ENCODE data around the gene VDR. TPM values are rescaled to one million over a fixed set of nuclear protein-coding genes. Genes with fewer than 3 reads are reported as not detected.

VDR gene
- total RNA-seq, 1 experiment from 2014 or later = 9.5 TPM

DNA sequence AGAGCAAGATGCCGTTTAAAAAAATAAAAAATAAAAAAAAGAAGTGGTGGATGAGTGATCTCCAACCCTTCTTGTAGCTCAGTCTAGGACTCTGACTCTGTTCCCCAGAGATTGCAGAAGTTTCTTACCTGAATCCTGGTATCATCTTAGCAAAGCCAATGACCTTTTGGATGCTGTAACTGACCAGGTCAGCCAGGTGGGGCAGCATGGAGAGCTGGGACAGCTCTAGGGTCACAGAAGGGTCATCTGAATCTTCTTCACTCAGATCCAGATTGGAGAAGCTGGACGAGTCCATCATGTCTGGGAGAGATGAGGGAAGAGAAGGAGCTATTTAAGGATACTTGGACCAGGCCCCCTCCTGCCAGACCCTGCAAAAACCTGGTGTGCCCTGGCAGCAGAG lies 49.3 kb downstream of the VDR start:
- intact Hi-C loops (cut with micrococcal nuclease) = no loop called here
- RAD21 ChIA-PET (ENCODE audit: low non-redundant PET in 1 of 2, low total read pairs in 2 of 2, uncharacterized antibody in 2 of 2, unreplicated experiment in 2 of 2) = no interaction called here
- Histone ChIP-seq H2AFZ (ENCODE audit: low read depth, low read length, poor library complexity, severe bottlenecking) (no peak overlapping the region), H3K27ac (ENCODE audit: low read depth, low read length) (no peak overlapping the region), H3K79me2 (ENCODE audit: insufficient read depth, low read length) (no peaks in the 10 kb centered on the region), H3K9me3 (ENCODE audit: control insufficient read depth in 1 of 2, insufficient read depth in 1 of 2, low read depth in 1 of 2, low read length in 2 of 2) (no peaks in the 10 kb centered on the region), H3K4me3 (replicated peaks in 1 of 2; ENCODE audit: low read depth in 1 of 2, low read length in 2 of 2) (no peak overlapping the region), H3K9me2 (ENCODE audit: insufficient read depth) (no peaks in the 10 kb centered on the region), H3K36me3 (ENCODE audit: control insufficient read depth in 1 of 2, insufficient read depth in 2 of 2, low read length in 2 of 2) (no peaks in the 10 kb centered on the region), H3K4me1 (ENCODE audit: control insufficient read depth in 1 of 2, insufficient read depth in 2 of 2, low read length in 2 of 2) (peaks cover 11 to 18% of the 10 kb centered on the region in 2 experiments), H3K9ac (ENCODE audit: low read length) (no peak overlapping the region), H3K27me3 (ENCODE audit: insufficient read depth, low read length) (no peaks in the 10 kb centered on the region), H4K20me1 (ENCODE audit: insufficient read depth) (no peaks in the 10 kb centered on the region), H3K4me2 (ENCODE audit: low read length) (no peak overlapping the region)
- DNase-seq (ENCODE audit: low read depth, low spot score) (no peak), ATAC-seq (no peak)
- BruUV-seq (replicated peaks) = no TSS peak
- CTCF ChIA-PET = interaction anchor here (1.0 kb wide), 1 partner anchor 18 kb away, joined by 3 read pairs; no protein-coding TSS in a partner anchor
- TF ChIP-seq, protein P1, sequence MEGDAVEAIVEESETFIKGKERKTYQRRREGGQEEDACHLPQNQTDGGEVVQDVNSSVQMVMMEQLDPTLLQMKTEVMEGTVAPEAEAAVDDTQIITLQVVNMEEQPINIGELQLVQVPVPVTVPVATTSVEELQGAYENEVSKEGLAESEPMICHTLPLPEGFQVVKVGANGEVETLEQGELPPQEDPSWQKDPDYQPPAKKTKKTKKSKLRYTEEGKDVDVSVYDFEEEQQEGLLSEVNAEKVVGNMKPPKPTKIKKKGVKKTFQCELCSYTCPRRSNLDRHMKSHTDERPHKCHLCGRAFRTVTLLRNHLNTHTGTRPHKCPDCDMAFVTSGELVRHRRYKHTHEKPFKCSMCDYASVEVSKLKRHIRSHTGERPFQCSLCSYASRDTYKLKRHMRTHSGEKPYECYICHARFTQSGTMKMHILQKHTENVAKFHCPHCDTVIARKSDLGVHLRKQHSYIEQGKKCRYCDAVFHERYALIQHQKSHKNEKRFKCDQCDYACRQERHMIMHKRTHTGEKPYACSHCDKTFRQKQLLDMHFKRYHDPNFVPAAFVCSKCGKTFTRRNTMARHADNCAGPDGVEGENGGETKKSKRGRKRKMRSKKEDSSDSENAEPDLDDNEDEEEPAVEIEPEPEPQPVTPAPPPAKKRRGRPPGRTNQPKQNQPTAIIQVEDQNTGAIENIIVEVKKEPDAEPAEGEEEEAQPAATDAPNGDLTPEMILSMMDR (IDR thresholded peaks at IDR 0.05 in 2 of 3, conservative IDR thresholded peaks at IDR 0.05 in 1 of 3; ENCODE audit: borderline replicate concordance in 1 of 3, insufficient read depth in 1 of 3, low read depth in 2 of 3, low read length in 2 of 3) = peak in 1 of 3 experiments; percentile 29; a peak in 2 of 6 replicates
- TF ChIP-seq CBX3 (IDR thresholded peaks at IDR 0.05; ENCODE audit: low read depth) = no peak
- POLR2A ChIA-PET = no interaction called here

DNA sequence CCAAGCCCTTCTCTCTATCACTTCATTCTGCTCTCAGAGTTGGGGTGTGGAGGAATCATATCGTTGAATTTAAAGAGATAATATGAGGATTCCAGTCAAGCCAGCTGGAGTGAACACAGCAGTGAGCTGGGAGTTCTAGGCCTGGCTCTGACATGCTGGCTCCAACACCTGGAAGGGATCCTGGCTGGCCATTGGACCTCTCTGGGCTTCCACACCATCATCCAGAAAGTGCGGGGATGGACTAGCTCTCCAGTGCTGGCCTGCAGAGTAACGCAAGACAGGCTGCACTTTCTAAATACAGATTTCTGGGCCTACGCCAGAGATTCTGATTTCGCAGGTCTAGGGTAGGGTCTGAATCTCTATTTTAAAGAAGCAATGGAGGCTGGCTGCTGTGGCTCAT lies 50.3 kb downstream of the VDR start:
- intact Hi-C loops (cut with micrococcal nuclease) = no loop called here
- H3K27ac ChIP-seq (ENCODE audit: low read depth, low read length) = no peak overlapping the region
- TF ChIP-seq, protein P2, sequence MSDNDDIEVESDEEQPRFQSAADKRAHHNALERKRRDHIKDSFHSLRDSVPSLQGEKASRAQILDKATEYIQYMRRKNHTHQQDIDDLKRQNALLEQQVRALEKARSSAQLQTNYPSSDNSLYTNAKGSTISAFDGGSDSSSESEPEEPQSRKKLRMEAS (IDR thresholded peaks at IDR 0.05) = no peak
- TF ChIP-seq, protein P3, sequence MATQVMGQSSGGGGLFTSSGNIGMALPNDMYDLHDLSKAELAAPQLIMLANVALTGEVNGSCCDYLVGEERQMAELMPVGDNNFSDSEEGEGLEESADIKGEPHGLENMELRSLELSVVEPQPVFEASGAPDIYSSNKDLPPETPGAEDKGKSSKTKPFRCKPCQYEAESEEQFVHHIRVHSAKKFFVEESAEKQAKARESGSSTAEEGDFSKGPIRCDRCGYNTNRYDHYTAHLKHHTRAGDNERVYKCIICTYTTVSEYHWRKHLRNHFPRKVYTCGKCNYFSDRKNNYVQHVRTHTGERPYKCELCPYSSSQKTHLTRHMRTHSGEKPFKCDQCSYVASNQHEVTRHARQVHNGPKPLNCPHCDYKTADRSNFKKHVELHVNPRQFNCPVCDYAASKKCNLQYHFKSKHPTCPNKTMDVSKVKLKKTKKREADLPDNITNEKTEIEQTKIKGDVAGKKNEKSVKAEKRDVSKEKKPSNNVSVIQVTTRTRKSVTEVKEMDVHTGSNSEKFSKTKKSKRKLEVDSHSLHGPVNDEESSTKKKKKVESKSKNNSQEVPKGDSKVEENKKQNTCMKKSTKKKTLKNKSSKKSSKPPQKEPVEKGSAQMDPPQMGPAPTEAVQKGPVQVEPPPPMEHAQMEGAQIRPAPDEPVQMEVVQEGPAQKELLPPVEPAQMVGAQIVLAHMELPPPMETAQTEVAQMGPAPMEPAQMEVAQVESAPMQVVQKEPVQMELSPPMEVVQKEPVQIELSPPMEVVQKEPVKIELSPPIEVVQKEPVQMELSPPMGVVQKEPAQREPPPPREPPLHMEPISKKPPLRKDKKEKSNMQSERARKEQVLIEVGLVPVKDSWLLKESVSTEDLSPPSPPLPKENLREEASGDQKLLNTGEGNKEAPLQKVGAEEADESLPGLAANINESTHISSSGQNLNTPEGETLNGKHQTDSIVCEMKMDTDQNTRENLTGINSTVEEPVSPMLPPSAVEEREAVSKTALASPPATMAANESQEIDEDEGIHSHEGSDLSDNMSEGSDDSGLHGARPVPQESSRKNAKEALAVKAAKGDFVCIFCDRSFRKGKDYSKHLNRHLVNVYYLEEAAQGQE (IDR thresholded peaks at IDR 0.05; ENCODE audit: low read depth) = no peak
- TF ChIP-seq POLR2AphosphoS5 (IDR thresholded peaks at IDR 0.05; ENCODE audit: low read depth, low read length) = no peak
- no peak for TF ChIP-seq SIN3A (IDR thresholded peaks at IDR 0.05; ENCODE audit: low read depth)
- no peak for TF ChIP-seq RAD21 (IDR thresholded peaks at IDR 0.05; ENCODE audit: low read depth)
- TF ChIP-seq TCF7L2 (IDR thresholded peaks at IDR 0.05; ENCODE audit: borderline replicate concordance, extremely low read depth, insufficient read depth, insufficient read length) = no peak
- no peak for TF ChIP-seq EZH2 (IDR thresholded peaks at IDR 0.05)
- TF ChIP-seq ZNF274 (IDR thresholded peaks at IDR 0.05; ENCODE audit: low read depth, low read length) = no peak
- no peak for TF ChIP-seq CBX3 (IDR thresholded peaks at IDR 0.05; ENCODE audit: low read depth)
- TF ChIP-seq SRF (IDR thresholded peaks at IDR 0.05; ENCODE audit: low read depth) = no peak
- no peak for TF ChIP-seq ZFX (IDR thresholded peaks at IDR 0.05)
- TF ChIP-seq CEBPB (IDR thresholded peaks at IDR 0.05; ENCODE audit: low read depth) = no peak
- TF ChIP-seq YY1 (IDR thresholded peaks at IDR 0.05; ENCODE audit: extremely low read depth, insufficient replicate concordance, low read depth, low read length) = no peak
- no peak for TF ChIP-seq ELF1 (IDR thresholded peaks at IDR 0.05; ENCODE audit: borderline replicate concordance, low read depth)
- CTCF ChIA-PET = no interaction called here
- peaks cover 11 to 17% of the 10 kb centered on the region in 2 experiments for H3K4me1 ChIP-seq (ENCODE audit: control insufficient read depth in 1 of 2, insufficient read depth in 2 of 2, low read length in 2 of 2)
- DNase-seq (ENCODE audit: low read depth, low spot score) = no peak
- H3K4me2 ChIP-seq (ENCODE audit: low read length) = no peak overlapping the region
- BruUV-seq (replicated peaks) = no TSS peak
- H3K9me3 ChIP-seq (ENCODE audit: control insufficient read depth in 1 of 2, insufficient read depth in 1 of 2, low read depth in 1 of 2, low read length in 2 of 2) = no peaks in the 10 kb centered on the region
- H3K79me2 ChIP-seq (ENCODE audit: insufficient read depth, low read length) = no peaks in the 10 kb centered on the region
- RAD21 ChIA-PET (ENCODE audit: low non-redundant PET in 1 of 2, low total read pairs in 2 of 2, uncharacterized antibody in 2 of 2, unreplicated experiment in 2 of 2) = no interaction called here
- no peaks in the 10 kb centered on the region for H3K9me2 ChIP-seq (ENCODE audit: insufficient read depth)
- H3K9ac ChIP-seq (ENCODE audit: low read length) = no peak overlapping the region
- H3K4me3 ChIP-seq (replicated peaks in 1 of 2; ENCODE audit: low read depth in 1 of 2, low read length in 2 of 2) = no peak overlapping the region
- H2AFZ ChIP-seq (ENCODE audit: low read depth, low read length, poor library complexity, severe bottlenecking) = no peak overlapping the region
- ATAC-seq = no peak
- no peaks in the 10 kb centered on the region for H3K27me3 ChIP-seq (ENCODE audit: insufficient read depth, low read length)
- POLR2A ChIA-PET = no interaction called here
- H3K36me3 ChIP-seq (ENCODE audit: control insufficient read depth in 1 of 2, insufficient read depth in 2 of 2, low read length in 2 of 2) = no peaks in the 10 kb centered on the region
- no peaks in the 10 kb centered on the region for H4K20me1 ChIP-seq (ENCODE audit: insufficient read depth)

Data from HCT116 (cell line).